Vagina (tissue), 2 donors: ENCODE measurements around the gene EML2.

Experiments used
- CTCF ChIP-seq, 3 experiments: fragments of 450-650 bp in 2 of 3; fragments of 200-600 bp in 1 of 3; sonication (generic) in 1 of 3; IDR thresholded peaks; one replicate each; pipeline ENCODE4 v1.5.1; 2017 to 2019; ENCODE audit warnings: antibody characterized with exemption in 3 of 3, mild to moderate bottlenecking in 2 of 3, moderate library complexity in 2 of 3
- POLR2AphosphoS5 ChIP-seq, 2 donors: sonication (generic); formaldehyde crosslinking; IDR thresholded peaks; one replicate each; pipeline ENCODE4 v1.9.0; 2017; ENCODE audit warnings: antibody characterized with exemption in 2 of 2, mild to moderate bottlenecking in 2 of 2, low read depth in 1 of 2; ENCODE audit not compliant: insufficient read depth in 1 of 2

- TF ChIP-seq CTCF (IDR thresholded peaks at IDR 0.05): no peak
- no peak for TF ChIP-seq POLR2AphosphoS5 (IDR thresholded peaks at IDR 0.05; ENCODE audit: insufficient read depth in 1 of 2, low read depth in 1 of 2)
Observed at GRCh38 chr19:45677351-45678230, 38.4 kb upstream of the EML2 start.
